SK-N-SH (cell line): ENCODE results near the gene CMYA5. TPM values are rescaled to one million over a fixed set of nuclear protein-coding genes. Genes with fewer than 3 reads are reported as not detected.

ENCODE experiments used
- CTCF ChIA-PET: fragments of 300-600, 350-600 bp; formaldehyde crosslinking; extraction: SDS; loops from one replicate; lab custom pipeline; 2021; lab: Yijun Ruan, JAX
- POLR2A ChIA-PET: fragments of 350-600 bp; sonication (Branson Sonifier 250); formaldehyde crosslinking; extraction: SDS; loops from one replicate; lab custom pipeline; 2020; ENCODE audit warnings: antibody characterized with exemption, inconsistent platforms; lab: Yijun Ruan, JAX
- DNase-seq: peaks from one replicate; pipeline ENCODE4 v3.0.0; 2012
- H2AFZ ChIP-seq: fragments of 200-600 bp; sonication (generic); 2 replicates; pipeline ENCODE4 v1.8.1; 2016; ENCODE audit warnings: antibody characterized with exemption, mild to moderate bottlenecking, low read depth
- H3F3A ChIP-seq: fragments of 200-600 bp; sonication (generic); replicated peaks from 2 replicates; pipeline ENCODE3; 2016; ENCODE audit warnings: antibody characterized with exemption, mild to moderate bottlenecking; ENCODE audit not compliant: insufficient read depth
- H3K27ac ChIP-seq, 2 experiments: fragments of 200-500 bp in 1 of 2; fragments of 200-600 bp in 1 of 2; sonication (Bioruptor generic) in 1 of 2; sonication (generic), shearing (Covaris generic) in 1 of 2; 2 replicates each; pipeline versions ENCODE4 v1.5.1 to v1.6.1; 2014 to 2016; ENCODE audit warnings: low read depth in 2 of 2, inconsistent platforms in 1 of 2, low read length in 1 of 2, mild to moderate bottlenecking in 1 of 2, mixed read lengths in 1 of 2
- H3K27me3 ChIP-seq: fragments of 200-600 bp; sonication (generic), shearing (Covaris generic); 2 replicates; pipeline ENCODE4 v1.6.1; 2016; ENCODE audit warnings: mixed run types; ENCODE audit not compliant: insufficient read depth
- H3K36me3 ChIP-seq, 2 experiments: fragments of 200-500 bp in 1 of 2; fragments of 200-600 bp in 1 of 2; sonication (Bioruptor generic) in 1 of 2; sonication (generic) in 1 of 2; replicated peaks in 1 of 2; 2 replicates each; pipeline versions ENCODE3 to v1.5.1; 2014 to 2016; ENCODE audit warnings: low read length in 1 of 2, mild to moderate bottlenecking in 1 of 2; ENCODE audit not compliant: insufficient read depth in 2 of 2, control insufficient read depth in 1 of 2
- H3K4me1 ChIP-seq, 2 experiments: fragments of 200-500 bp in 1 of 2; fragments of 200-600 bp in 1 of 2; sonication (Bioruptor generic) in 1 of 2; sonication (generic), shearing (Covaris generic) in 1 of 2; 2 replicates each; pipeline versions ENCODE4 v1.5.1 to v1.6.1; 2014 to 2016; ENCODE audit warnings: low read depth in 1 of 2, low read length in 1 of 2, mixed run types in 1 of 2; ENCODE audit not compliant: insufficient read depth in 2 of 2, control insufficient read depth in 1 of 2
- H3K4me2 ChIP-seq: fragments of 200-600 bp; sonication (generic), shearing (Covaris generic); 2 replicates; pipeline ENCODE4 v1.6.1; 2017; ENCODE audit warnings: mixed run types
- H3K4me3 ChIP-seq, 2 experiments: fragments of 200-500 bp in 1 of 2; fragments of 200-600 bp in 1 of 2; sonication (Bioruptor generic) in 1 of 2; sonication (generic), shearing (Covaris generic) in 1 of 2; 2 replicates each; pipeline versions ENCODE4 v1.5.1 to v1.8.1; 2014 to 2016; ENCODE audit warnings: low read depth in 2 of 2, inconsistent platforms in 1 of 2, low read length in 1 of 2, mild to moderate bottlenecking in 1 of 2, mixed read lengths in 1 of 2, moderate library complexity in 1 of 2
- H3K79me2 ChIP-seq: fragments of 200-600 bp; sonication (generic); 2 replicates; pipeline ENCODE4 v1.8.1; 2017; ENCODE audit warnings: mild to moderate bottlenecking; ENCODE audit not compliant: insufficient read depth
- H3K9ac ChIP-seq: fragments of 200-600 bp; sonication (generic); 2 replicates; pipeline ENCODE4 v1.6.1; 2017; ENCODE audit warnings: mixed run types
- H3K9me2 ChIP-seq: fragments of 200-600 bp; sonication (generic); 2 replicates; pipeline ENCODE4 v1.6.1; 2017; ENCODE audit warnings: mixed run types
- H3K9me3 ChIP-seq: fragments of 200-600 bp; sonication (generic); 2 replicates; pipeline ENCODE4 v1.6.1; 2017; ENCODE audit warnings: mixed run types, mild to moderate bottlenecking, moderate library complexity
- H4K20me1 ChIP-seq: fragments of 200-600 bp; sonication (generic); 2 replicates; pipeline ENCODE4 v1.6.1; 2017; ENCODE audit warnings: mild to moderate bottlenecking, mixed run types; ENCODE audit not compliant: insufficient read depth
- CHD2 ChIP-seq: fragments of 150-350 bp; IDR thresholded peaks from 2 replicates; pipeline ENCODE4 v1.6.1; 2018; ENCODE audit warnings: low read length; ENCODE audit not compliant: partially characterized antibody
- CTCF ChIP-seq: fragments of 200-600 bp; sonication (generic); IDR thresholded peaks from 2 replicates; pipeline ENCODE4 v1.6.1; 2017; ENCODE audit warnings: antibody characterized with exemption, mild to moderate bottlenecking, moderate library complexity
- EZH2phosphoT487 ChIP-seq: fragments of 200-600 bp; sonication (generic); IDR thresholded peaks from 2 replicates; pipeline ENCODE4 v1.6.1; 2017; ENCODE audit warnings: low read depth, mixed run types, mild to moderate bottlenecking, antibody characterized with exemption, moderate library complexity, borderline replicate concordance
- GABPA ChIP-seq: IDR thresholded peaks from 2 replicates; pipeline ENCODE4 v1.4.0; 2012; ENCODE audit warnings: low read depth, mild to moderate bottlenecking
- IRF3 ChIP-seq: fragments of 150-350 bp; IDR thresholded peaks from 2 replicates; pipeline ENCODE4 v1.6.1; 2016; ENCODE audit warnings: mild to moderate bottlenecking, low read depth, low read length
- MXI1 ChIP-seq: IDR thresholded peaks from 2 replicates; pipeline ENCODE4 v1.6.1; 2012; ENCODE audit warnings: mild to moderate bottlenecking, low read depth, low read length, improper control_type of control experiment
- NFIC ChIP-seq: IDR thresholded peaks from 2 replicates; pipeline ENCODE4 v1.4.0; 2012; ENCODE audit warnings: borderline replicate concordance
- NRF1 ChIP-seq: IDR thresholded peaks from 2 replicates; pipeline ENCODE4 v1.6.1; 2012; ENCODE audit warnings: low read depth, mild to moderate bottlenecking, low read length
- PBX3 ChIP-seq: IDR thresholded peaks from 2 replicates; pipeline ENCODE4; 2012
- POLR2AphosphoS5 ChIP-seq: IDR thresholded peaks from 2 replicates; pipeline ENCODE4 v1.6.1; 2012; ENCODE audit warnings: low read depth, low read length
- RAD21 ChIP-seq: IDR thresholded peaks from 2 replicates; pipeline ENCODE4 v1.6.1; 2012; ENCODE audit warnings: mild to moderate bottlenecking, low read length
- SIN3A ChIP-seq: IDR thresholded peaks from 2 replicates; pipeline ENCODE4 v1.6.1; 2012; ENCODE audit warnings: low read depth, mild to moderate bottlenecking, low read length, moderate library complexity, borderline replicate concordance
- SMC3 ChIP-seq: IDR thresholded peaks from 2 replicates; pipeline ENCODE4 v1.6.1; 2012; ENCODE audit warnings: low read depth, low read length, improper control_type of control experiment
- TAF1 ChIP-seq: IDR thresholded peaks from 2 replicates; pipeline ENCODE4 v1.6.1; 2012; ENCODE audit warnings: low read depth, mild to moderate bottlenecking, low read length, moderate library complexity, borderline replicate concordance
- TCF12 ChIP-seq: IDR thresholded peaks from 2 replicates; pipeline ENCODE4 v1.4.0; 2012
- TEAD4 ChIP-seq: IDR thresholded peaks from 2 replicates; pipeline ENCODE4 v1.4.0; 2012; ENCODE audit warnings: mild to moderate bottlenecking, borderline replicate concordance; ENCODE audit not compliant: insufficient read depth
- YY1 ChIP-seq: IDR thresholded peaks from 2 replicates; pipeline ENCODE4 v1.4.0; 2012; ENCODE audit warnings: low read depth, mild to moderate bottlenecking
- WGBS: methylation state at CpG from one replicate; pipeline ENCODE4 v1.1.6; 2017; ENCODE audit warnings: low lambda C conversion rate; 5-methylcytosine and 5-hydroxymethylcytosine counted together
- polyA plus RNA-seq, 3 experiments: library from polyadenylated mRNA; depleted of rRNA; stranded (reverse); fragments of >200 nt; gene quantifications; 2 replicates each; pipeline ENCODE4 v1.2.3, GENCODE V29; 2012
- TF ChIP-seq, protein P1 (sequence below): IDR thresholded peaks from 2 replicates; pipeline ENCODE4 v1.4.0; 2012; ENCODE audit warnings: low read depth
- TF ChIP-seq, protein P2 (sequence below): IDR thresholded peaks from 2 replicates; pipeline ENCODE4 v1.6.1; 2012; ENCODE audit warnings: mild to moderate bottlenecking, low read depth, low read length, moderate library complexity

CMYA5 gene
- polyA plus RNA-seq, 1 of the 3 experiments (the other 2 are of a cell fraction): 0.12 TPM

DNA sequence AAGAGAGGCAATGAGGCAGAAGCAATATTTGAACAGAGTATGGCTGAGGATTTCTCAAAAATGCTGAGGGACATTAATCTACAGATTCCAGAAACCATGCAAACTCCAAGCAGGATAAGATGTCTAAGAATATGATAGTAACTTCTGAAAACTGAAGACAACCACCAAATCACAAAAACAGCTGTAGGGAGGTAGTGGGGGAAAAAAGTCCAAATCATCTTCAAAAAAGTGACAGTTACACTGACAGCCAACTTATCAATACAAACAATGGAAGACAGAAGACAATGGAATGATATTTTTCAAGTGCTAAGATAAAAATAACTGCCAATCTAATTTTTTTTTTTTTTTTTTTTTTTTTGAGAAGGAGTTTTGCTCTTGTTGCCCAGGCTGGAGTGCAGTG, 30.5 kb downstream of the CMYA5 start:
- no peak for TF ChIP-seq SMC3
- no peak for TF ChIP-seq NFIC
- no peak for TF ChIP-seq MXI1
- TF ChIP-seq IRF3: no peak
- TF ChIP-seq, protein P1, sequence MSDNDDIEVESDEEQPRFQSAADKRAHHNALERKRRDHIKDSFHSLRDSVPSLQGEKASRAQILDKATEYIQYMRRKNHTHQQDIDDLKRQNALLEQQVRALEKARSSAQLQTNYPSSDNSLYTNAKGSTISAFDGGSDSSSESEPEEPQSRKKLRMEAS: no peak
- TF ChIP-seq TAF1: no peak
- no peak for TF ChIP-seq RAD21
- TF ChIP-seq YY1: no peak
- Histone ChIP-seq H3K9me3 (peaks cover 8% of the 10 kb centered on the region; the same call in 1 of the 2 replicates), H3K4me3 (no peak overlapping the region), H3F3A (no peaks in the 10 kb centered on the region), H3K27me3 (no peaks in the 10 kb centered on the region), H3K27ac (no peak overlapping the region), H3K4me1 (no peaks in the 10 kb centered on the region), H3K9me2 (no peaks in the 10 kb centered on the region), H3K9ac (no peak overlapping the region), H3K79me2 (no peaks in the 10 kb centered on the region), H4K20me1 (no peaks in the 10 kb centered on the region), H2AFZ (no peak overlapping the region), H3K4me2 (no peak overlapping the region), H3K36me3 (no peaks in the 10 kb centered on the region)
- POLR2A ChIA-PET: no interaction called here
- no peak for DNase-seq
- CTCF ChIA-PET: interaction anchor here (1.2 kb wide), 1 partner anchor 16 kb away, joined by 3 read pairs; no protein-coding TSS in a partner anchor

GRCh38 chr5:79727451-79728355, 38.1 kb downstream of the CMYA5 start:
- Histone ChIP-seq H3K4me1 (no peaks in the 10 kb centered on the region), H3K36me3 (no peaks in the 10 kb centered on the region), H3K9me2 (no peaks in the 10 kb centered on the region), H2AFZ (no peak overlapping the region), H3K4me2 (no peak overlapping the region), H3K9me3 (no peaks in the 10 kb centered on the region), H3F3A (no peaks in the 10 kb centered on the region), H3K27ac (no peak overlapping the region), H3K27me3 (no peaks in the 10 kb centered on the region), H3K4me3 (no peak overlapping the region), H4K20me1 (no peaks in the 10 kb centered on the region), H3K9ac (no peak overlapping the region), H3K79me2 (no peaks in the 10 kb centered on the region)
- POLR2A ChIA-PET: no interaction called here
- WGBS: 75% methylated on average over 14 of the region's 14 CpGs
- CTCF ChIA-PET: no interaction called here
- DNase-seq: no peak
- TF ChIP-seq RAD21 (no peak), TCF12 (no peak), POLR2AphosphoS5 (no peak), CHD2 (no peak), SMC3 (no peak), TEAD4 (no peak), NFIC (no peak), EZH2phosphoT487 (no peak), CTCF (no peak), PBX3 (no peak), GABPA (no peak), MXI1 (no peak), NRF1 (no peak), SIN3A (no peak)
- TF ChIP-seq, protein P2, sequence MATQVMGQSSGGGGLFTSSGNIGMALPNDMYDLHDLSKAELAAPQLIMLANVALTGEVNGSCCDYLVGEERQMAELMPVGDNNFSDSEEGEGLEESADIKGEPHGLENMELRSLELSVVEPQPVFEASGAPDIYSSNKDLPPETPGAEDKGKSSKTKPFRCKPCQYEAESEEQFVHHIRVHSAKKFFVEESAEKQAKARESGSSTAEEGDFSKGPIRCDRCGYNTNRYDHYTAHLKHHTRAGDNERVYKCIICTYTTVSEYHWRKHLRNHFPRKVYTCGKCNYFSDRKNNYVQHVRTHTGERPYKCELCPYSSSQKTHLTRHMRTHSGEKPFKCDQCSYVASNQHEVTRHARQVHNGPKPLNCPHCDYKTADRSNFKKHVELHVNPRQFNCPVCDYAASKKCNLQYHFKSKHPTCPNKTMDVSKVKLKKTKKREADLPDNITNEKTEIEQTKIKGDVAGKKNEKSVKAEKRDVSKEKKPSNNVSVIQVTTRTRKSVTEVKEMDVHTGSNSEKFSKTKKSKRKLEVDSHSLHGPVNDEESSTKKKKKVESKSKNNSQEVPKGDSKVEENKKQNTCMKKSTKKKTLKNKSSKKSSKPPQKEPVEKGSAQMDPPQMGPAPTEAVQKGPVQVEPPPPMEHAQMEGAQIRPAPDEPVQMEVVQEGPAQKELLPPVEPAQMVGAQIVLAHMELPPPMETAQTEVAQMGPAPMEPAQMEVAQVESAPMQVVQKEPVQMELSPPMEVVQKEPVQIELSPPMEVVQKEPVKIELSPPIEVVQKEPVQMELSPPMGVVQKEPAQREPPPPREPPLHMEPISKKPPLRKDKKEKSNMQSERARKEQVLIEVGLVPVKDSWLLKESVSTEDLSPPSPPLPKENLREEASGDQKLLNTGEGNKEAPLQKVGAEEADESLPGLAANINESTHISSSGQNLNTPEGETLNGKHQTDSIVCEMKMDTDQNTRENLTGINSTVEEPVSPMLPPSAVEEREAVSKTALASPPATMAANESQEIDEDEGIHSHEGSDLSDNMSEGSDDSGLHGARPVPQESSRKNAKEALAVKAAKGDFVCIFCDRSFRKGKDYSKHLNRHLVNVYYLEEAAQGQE: no peak
